Measurements from ENCODE around the gene CHAC2. TPM values are rescaled to one million over a fixed set of nuclear protein-coding genes. Genes with fewer than 3 reads are reported as not detected.

The CHAC2 gene
- total RNA-seq, 1 donor: 9.7 TPM

DNA sequence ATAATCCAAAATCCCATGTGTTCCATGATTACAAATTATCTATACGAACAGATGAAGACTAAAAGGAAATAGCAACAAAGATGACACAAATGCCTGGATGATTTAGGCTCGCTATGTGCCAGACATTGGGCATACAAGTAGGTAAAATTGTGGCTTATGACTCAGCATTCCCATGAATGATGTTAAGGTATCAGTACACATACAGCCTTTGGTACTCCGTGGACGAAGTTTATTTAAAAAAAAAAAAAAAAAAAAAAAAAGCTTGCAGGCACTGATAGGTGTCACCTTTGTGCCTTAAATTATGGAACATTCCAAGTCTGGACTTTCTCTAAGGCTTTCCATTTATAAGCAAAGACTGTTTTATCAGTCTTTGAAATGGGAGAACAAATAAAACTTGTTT is 2.7 kb downstream of the CHAC2 start:
- no peak for DNase-seq (ENCODE audit: low read depth)
- TF ChIP-seq, protein P1, sequence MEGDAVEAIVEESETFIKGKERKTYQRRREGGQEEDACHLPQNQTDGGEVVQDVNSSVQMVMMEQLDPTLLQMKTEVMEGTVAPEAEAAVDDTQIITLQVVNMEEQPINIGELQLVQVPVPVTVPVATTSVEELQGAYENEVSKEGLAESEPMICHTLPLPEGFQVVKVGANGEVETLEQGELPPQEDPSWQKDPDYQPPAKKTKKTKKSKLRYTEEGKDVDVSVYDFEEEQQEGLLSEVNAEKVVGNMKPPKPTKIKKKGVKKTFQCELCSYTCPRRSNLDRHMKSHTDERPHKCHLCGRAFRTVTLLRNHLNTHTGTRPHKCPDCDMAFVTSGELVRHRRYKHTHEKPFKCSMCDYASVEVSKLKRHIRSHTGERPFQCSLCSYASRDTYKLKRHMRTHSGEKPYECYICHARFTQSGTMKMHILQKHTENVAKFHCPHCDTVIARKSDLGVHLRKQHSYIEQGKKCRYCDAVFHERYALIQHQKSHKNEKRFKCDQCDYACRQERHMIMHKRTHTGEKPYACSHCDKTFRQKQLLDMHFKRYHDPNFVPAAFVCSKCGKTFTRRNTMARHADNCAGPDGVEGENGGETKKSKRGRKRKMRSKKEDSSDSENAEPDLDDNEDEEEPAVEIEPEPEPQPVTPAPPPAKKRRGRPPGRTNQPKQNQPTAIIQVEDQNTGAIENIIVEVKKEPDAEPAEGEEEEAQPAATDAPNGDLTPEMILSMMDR (IDR thresholded peaks at IDR 0.05; ENCODE audit: insufficient read depth, low read length): no peak
- no peak overlapping the region for H3K4me3 ChIP-seq (ENCODE audit: low read depth, low read length)

DNA sequence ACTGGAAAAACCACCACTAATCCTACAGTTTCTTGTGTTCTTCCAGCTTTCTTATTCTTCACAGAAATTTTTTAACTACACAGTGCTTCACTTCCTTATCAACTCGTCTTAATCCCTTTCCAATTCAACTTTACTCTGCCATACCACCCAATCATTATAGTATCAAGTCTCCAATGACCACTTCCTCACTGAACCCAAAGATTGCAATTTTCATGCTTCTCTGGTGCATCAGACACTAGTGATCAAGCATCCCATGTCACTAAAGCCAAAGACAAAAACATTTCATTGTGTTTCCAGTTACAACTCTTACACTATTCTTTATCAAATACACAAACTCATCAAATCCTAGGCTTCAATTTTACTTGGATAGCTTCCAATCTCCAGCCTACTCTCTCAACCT is 9.5 kb downstream of the CHAC2 start:
- TF ChIP-seq, protein P1 (IDR thresholded peaks at IDR 0.05; ENCODE audit: insufficient read depth, low read length): no peak
- no peak for DNase-seq (ENCODE audit: low read depth)
- no peak overlapping the region for H3K4me3 ChIP-seq (ENCODE audit: low read depth, low read length)

DNA sequence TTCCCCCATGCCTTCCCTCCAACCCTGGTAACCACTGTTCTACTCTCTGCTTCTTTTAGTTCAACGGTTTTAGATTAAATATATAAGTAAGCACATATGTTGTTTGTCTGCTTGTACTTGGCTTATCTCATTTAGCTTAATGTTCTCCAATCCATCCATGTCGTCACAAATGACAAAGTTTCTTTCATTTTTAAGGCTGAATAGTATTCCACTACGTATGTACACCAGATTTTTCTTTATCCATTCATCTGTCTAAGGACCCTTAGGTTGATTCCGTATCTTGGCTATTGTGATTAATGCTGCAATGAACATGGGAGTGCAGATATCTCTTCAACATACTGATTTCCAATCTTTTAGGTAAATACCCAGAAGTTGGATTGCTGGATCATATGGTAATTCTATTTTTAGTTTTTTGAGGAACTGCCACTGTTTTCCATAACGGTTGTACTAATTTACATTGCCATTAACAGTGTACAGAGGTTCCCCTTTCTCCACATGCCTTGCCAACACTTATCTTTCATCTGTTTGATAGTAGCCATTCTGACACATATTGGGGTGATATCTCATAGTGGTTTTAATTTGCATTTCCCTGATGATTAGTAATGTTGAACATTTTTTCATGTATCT is 11.0 kb downstream of the CHAC2 start:
- TF ChIP-seq, protein P1 (IDR thresholded peaks at IDR 0.05; ENCODE audit: insufficient read depth, low read length): no peak
- no peak for DNase-seq (ENCODE audit: low read depth)
- H3K4me3 ChIP-seq (ENCODE audit: low read depth, low read length): no peak overlapping the region

DNA sequence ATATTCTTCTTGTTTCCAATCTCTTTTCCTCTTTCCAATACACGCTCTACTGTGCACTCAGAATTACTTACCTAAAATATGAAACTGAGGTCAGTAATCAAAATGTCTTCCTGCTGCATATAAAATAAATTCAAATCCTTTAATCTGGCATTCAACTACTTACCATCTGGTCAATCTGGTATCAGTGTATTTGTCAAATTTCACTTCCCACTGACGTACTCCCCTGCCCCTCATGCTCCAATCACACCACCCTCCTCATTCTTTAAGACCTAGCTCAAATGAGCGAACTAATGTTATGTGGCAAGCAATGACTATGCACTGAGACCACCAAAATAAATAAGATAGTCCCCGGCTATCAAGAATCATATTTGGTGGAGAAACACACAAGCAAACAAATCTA is 12.5 kb downstream of the CHAC2 start:
- H3K4me3 ChIP-seq (ENCODE audit: low read depth, low read length): no peak overlapping the region
- DNase-seq (ENCODE audit: low read depth): no peak
- TF ChIP-seq, protein P1 (IDR thresholded peaks at IDR 0.05; ENCODE audit: insufficient read depth, low read length): no peak

DNA sequence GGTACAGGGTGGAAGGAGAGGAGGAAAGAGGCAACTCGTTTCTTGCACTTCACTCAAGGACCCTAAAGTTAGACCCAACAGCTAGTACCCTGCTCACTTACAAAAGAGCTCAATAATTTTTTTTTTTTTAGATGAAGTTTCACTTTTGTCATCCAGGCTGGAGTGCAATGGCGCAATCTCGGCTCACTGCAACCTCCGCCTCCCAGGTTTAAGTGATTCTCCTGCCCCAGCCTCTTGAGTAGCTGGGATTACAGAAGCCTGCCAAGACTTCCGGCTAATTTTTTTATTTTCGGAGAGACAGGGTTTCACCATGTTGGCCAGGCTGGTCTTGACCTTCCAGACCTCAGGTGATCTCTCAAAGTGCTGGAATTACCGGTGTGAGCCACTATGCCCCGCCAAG is 15.1 kb downstream of the CHAC2 start:
- TF ChIP-seq, protein P1 (IDR thresholded peaks at IDR 0.05; ENCODE audit: insufficient read depth, low read length): no peak

DNA sequence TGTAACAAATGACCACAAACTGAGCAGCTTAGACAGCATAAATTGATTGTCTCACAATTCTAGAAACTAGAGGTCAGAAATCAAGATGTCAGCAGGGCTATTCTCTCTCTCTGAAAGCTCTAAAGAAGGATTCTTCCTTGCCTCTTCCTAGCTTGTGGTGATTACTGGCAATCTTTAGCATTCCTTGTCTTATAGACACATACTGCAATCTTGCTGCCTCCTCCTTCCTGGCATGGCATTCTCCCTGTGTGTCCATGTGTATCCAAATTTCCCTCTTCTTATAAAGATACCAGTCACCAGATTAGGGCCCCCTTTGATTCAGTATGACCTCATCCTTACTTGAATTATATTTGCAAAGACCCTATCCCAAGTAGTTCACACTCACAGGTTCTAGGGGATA is 16.8 kb downstream of the CHAC2 start:
- H3K4me3 ChIP-seq (ENCODE audit: low read depth, low read length): no peak overlapping the region
- TF ChIP-seq, protein P1 (IDR thresholded peaks at IDR 0.05; ENCODE audit: insufficient read depth, low read length): no peak
- DNase-seq (ENCODE audit: low read depth): peak; percentile 18

More for the DNA sequence above, 15.1 kb downstream of the CHAC2 start:
- no peak overlapping the region for H3K4me3 ChIP-seq (ENCODE audit: low read depth, low read length)
- DNase-seq (ENCODE audit: low read depth): no peak

DNA sequence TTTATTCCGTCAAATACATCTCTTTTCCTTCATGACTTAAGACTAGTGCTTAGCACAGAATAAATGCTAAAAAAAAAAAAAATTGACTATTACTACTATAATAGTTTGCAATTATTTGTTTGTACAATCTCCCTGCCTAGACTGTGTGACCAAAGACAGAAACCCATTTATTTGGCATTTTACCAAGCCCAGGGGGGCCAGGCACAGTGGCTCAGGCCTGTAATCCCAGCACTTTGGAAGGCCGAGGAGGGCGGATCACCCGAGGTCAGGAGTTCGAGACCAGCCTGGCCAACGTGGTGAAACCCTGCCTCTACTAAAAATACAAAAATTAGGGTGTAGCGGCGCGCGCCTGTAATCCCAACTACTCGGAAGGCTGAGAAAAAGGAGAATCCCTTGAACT is 17.8 kb downstream of the CHAC2 start:
- peak overlapping the region; percentile 94 for H3K4me3 ChIP-seq (ENCODE audit: low read depth, low read length)
- no peak for DNase-seq (ENCODE audit: low read depth)
- TF ChIP-seq, protein P1 (IDR thresholded peaks at IDR 0.05; ENCODE audit: insufficient read depth, low read length): no peak
